T-cell (primary cell): ENCODE data around the gene VPS37D. TPM values are rescaled to one million over a fixed set of nuclear protein-coding genes. Genes with fewer than 3 reads are reported as not detected.

ENCODE experiments used
- ATAC-seq, 4 experiments: fragments of 200-7000 bp in 3 of 4; fragments of 150-1000 bp in 1 of 4; cut with Tn5 transposase; replicated peaks in 1 of 4; 1 replicate in 3 of 4; 2 replicates in 1 of 4; pipeline ENCODE4 v1.10.0; 2021; ENCODE audit warnings: moderate library complexity in 3 of 4, mild to moderate bottlenecking in 2 of 4, moderate number of reproducible peaks in 1 of 4
- CTCF ChIA-PET, 2 donors: fragments of 300-600 bp; sonication (Branson Sonifier 250); formaldehyde crosslinking; loops; one replicate each; lab custom pipeline; 2022; ENCODE audit warnings: antibody characterized with exemption in 2 of 2; lab: Charles Lee
- POLR2A ChIA-PET, 2 donors: fragments of 300-600 bp; sonication (Branson Sonifier 250); formaldehyde crosslinking; loops; one replicate each; lab custom pipeline; 2022; ENCODE audit warnings: antibody characterized with exemption in 2 of 2; lab: Charles Lee
- DNase-seq, 35 experiments: peaks; one replicate each; pipeline versions ENCODE4 v3.0.0 to v3.0.0-alpha.2; 2013 to 2023
- H3K27ac ChIP-seq: one replicate; pipeline ENCODE4 v1.5.1; 2013; ENCODE audit warnings: low read length
- H3K27me3 ChIP-seq, 2 experiments: replicated peaks in 1 of 2; 1 replicate in 1 of 2; 2 replicates in 1 of 2; pipeline versions ENCODE4 v1.6.1 to v1.7.0; 2013; ENCODE audit warnings: low read length in 1 of 2, mixed read lengths in 1 of 2; ENCODE audit not compliant: control insufficient read depth in 2 of 2, insufficient read depth in 2 of 2; ENCODE audit errors: extremely low read depth in 1 of 2
- H3K36me3 ChIP-seq, 2 donors: 1 replicate in 1 of 2; 2 replicates in 1 of 2; pipeline versions ENCODE4 v1.6.1 to v1.7.0; 2013; ENCODE audit warnings: low read length in 1 of 2; ENCODE audit not compliant: control insufficient read depth in 2 of 2, insufficient read depth in 1 of 2; ENCODE audit errors: extremely low read depth in 1 of 2
- H3K4me1 ChIP-seq, 2 experiments: 1 replicate in 1 of 2; 2 replicates in 1 of 2; pipeline versions ENCODE4 v1.6.1 to v1.7.0; 2013; ENCODE audit warnings: low read length in 2 of 2, mixed read lengths in 1 of 2; ENCODE audit not compliant: insufficient read depth in 2 of 2, control insufficient read depth in 1 of 2; ENCODE audit errors: extremely low read depth in 1 of 2
- H3K4me3 ChIP-seq, 2 donors: 1 replicate in 1 of 2; 2 replicates in 1 of 2; pipeline versions ENCODE4 v1.5.1 to v1.7.0; 2013; ENCODE audit warnings: mild to moderate bottlenecking in 2 of 2, low read length in 1 of 2, moderate library complexity in 1 of 2; ENCODE audit not compliant: control insufficient read depth in 1 of 2; ENCODE audit errors: extremely low read depth in 1 of 2
- H3K9me3 ChIP-seq: 2 replicates; pipeline ENCODE4 v1.7.0; 2013
- H3K27ac Mint-ChIP-seq, 2 donors: one replicate each; pipeline ENCODE4 v1.8.0; 2020 to 2021; ENCODE audit warnings: mild to moderate bottlenecking in 2 of 2, mixed read lengths in 2 of 2
- H3K27me3 Mint-ChIP-seq, 2 donors: one replicate each; pipeline ENCODE4 v1.8.0; 2021 to 2022; ENCODE audit warnings: mixed read lengths in 2 of 2
- H3K36me3 Mint-ChIP-seq: one replicate; pipeline ENCODE4 v1.8.0; 2021; ENCODE audit warnings: mixed read lengths
- H3K4me1 Mint-ChIP-seq, 3 donors: one replicate each; pipeline ENCODE4 v1.8.0; 2020 to 2022; ENCODE audit warnings: mixed read lengths in 3 of 3, mild to moderate bottlenecking in 1 of 3
- H3K4me3 Mint-ChIP-seq, 3 donors: one replicate each; pipeline ENCODE4 v1.8.0; 2020 to 2022; ENCODE audit warnings: mild to moderate bottlenecking in 3 of 3, mixed read lengths in 3 of 3, moderate library complexity in 3 of 3
- H3K9me3 Mint-ChIP-seq, 3 donors: one replicate each; pipeline ENCODE4 v1.8.0; 2020 to 2022; ENCODE audit warnings: mixed read lengths in 3 of 3
- WGBS: methylation state at CpG from one replicate; pipeline ENCODE4 v1.1.5; 2013; ENCODE audit warnings: missing lambda C conversion rate; ENCODE audit not compliant: insufficient coverage; 5-methylcytosine and 5-hydroxymethylcytosine counted together
- total RNA-seq, 35 experiments: library from RNA in 6 of 35; stranded (reverse) in 6 of 35; fragments of 120-200 nt in 1 of 35; gene quantifications; one replicate each; pipeline versions ENCODE4 v1.2.1 to v1.2.4 and lab custom pipeline; 2013 to 2026

VPS37D gene
- total RNA-seq, 5 donors from 2014 or later (not counting 1 experiment from before 2014, with no cell fraction given) = 0.36 to 1.1 (median 0.57) TPM

DNA sequence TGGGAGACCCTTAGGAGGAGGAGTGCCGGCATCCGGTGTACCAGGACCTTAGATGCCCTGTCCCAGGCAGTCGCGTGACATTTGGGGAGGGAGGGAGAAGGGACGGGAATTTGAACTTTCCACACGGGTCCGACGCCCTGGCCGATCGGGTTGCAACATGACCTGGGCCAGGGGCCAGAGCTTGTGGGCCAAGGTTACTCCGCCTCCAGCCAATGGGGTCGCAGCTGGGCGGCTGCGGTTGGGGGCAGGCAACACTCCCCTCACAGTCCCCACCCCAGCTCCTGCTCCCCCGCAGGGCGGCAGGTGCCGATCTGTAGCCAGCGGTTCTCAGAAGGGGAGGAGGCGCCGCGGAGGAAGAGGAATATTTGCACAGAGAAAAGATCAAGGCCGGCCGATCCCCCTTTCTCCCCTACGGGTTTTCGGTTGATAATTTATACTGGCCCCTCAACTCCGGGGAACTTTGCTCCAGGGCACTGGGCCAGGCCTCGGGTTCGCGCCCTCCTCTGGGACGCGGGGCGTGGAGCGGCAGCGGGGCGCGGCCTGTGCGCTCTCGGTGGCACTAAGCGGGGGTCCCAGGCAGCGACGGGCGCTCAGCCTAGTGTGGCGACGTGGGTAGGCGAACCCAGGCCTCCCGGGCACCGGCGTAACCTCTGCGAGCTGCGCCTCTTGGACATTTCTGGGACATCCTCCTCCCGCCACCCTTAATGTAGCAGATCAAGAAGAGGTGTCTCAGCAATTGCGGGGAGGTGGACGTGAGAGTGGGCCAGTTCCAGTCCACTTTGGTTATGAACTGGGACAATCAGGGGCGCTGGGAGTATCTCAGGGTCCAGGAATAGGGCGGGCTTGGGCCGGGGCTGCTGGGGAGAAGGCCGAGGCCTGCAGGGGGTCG is 44.5 kb upstream of the VPS37D start:
- peaks cover 38 to 65% of the 10 kb centered on the region in 2 donors for H3K27me3 Mint-ChIP-seq
- POLR2A ChIA-PET = no interaction called here
- 7% methylated on average over 36 of the region's 58 CpGs for WGBS

DNA sequence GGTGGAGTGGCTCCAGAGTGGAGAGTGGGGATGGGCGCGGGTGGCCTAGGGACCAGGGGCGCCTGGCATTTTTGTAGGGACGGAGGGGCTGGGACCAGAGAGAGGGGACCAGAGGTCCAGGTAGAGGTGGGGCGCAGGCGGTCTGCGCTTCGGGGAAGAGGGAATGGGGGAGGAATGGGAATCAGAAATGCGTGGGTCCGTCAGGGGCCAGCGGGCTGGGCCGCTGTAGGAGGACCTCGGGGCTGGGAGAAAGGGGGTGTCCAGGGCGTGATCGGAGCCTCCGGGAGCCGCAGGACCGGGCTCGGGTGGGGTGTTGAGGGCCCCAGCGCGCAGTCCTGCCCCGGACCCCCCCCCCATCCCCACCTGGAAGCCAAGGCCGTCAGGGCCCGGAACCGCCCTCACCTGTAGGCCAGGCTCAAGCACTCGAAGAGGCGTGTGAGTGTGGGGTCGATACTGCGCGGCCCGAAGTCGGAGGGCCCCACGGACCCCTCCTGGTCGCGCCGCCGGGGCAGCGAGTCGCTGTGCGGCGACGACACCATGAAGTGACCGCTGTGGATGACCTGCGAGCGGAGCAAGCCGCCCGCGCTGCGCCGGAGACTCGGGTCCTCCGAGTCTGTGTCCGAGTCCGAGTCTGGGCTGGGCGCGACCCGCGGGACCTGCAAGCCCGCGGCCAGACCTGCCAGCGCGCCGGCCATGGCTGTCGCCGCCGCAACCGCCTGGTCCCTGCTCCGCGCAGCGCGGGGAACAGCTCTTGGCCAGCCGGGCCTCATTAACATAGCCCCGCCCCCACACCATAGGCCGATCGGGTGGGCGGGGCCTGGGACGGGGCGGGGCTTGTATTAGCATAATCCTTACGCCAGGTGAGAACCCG is 43.6 kb upstream of the VPS37D start, which contains the start of gene MLXIPL:
MLXIPL (minus strand) TSS at position 725 of the 871 bp plus-strand sequence; CDS start at position 695, 30 bp downstream.
- peaks cover 0 to 20% of the 10 kb centered on the region in 2 experiments for H3K4me1 ChIP-seq
- H3K27me3 ChIP-seq = peaks cover 8 to 74% of the 10 kb centered on the region in 2 experiments
- no peak within 1 kb of the TSS for H3K4me3 ChIP-seq
- Mint-ChIP-seq H3K27me3 (peaks cover 42 to 68% of the 10 kb centered on the region in 2 donors), H3K4me1 (peaks cover 4 to 13% (median 8%) of the 10 kb centered on the region in 3 donors), H3K9me3 (no peaks in the 10 kb centered on the region), H3K4me3 (peak within 1 kb of the TSS; percentile 35 to 62 (median 41)), H3K27ac (no peak within 1 kb of the TSS), H3K36me3 (no peaks in the 10 kb centered on the region)
- no peaks in the 10 kb centered on the region for H3K9me3 ChIP-seq
- no peaks in the 10 kb centered on the region for H3K36me3 ChIP-seq
- ChIA-PET CTCF (no interaction called here), POLR2A (interaction anchor here in 1 of 2 donors (0.6 kb wide), 1 partner anchor 74 kb away, joined by 3 read pairs; no protein-coding TSS in a partner anchor)
- DNase-seq (peak in 32 of 35 experiments; percentile 4 to 63 (median 38)), ATAC-seq (peak; percentile 68 to 93 (median 74))
- no peak within 1 kb of the TSS for H3K27ac ChIP-seq
- 10% methylated on average over 65 of the region's 80 CpGs for WGBS

More for the DNA sequence above, 44.5 kb upstream of the VPS37D start:
- Mint-ChIP-seq H3K4me3 (peak overlapping the region; percentile 35 to 62 (median 41)), H3K4me1 (peaks cover 4 to 13% (median 8%) of the 10 kb centered on the region in 3 donors), H3K27ac (no peak overlapping the region), H3K36me3 (no peaks in the 10 kb centered on the region), H3K9me3 (no peaks in the 10 kb centered on the region)
- DNase-seq (no peak), ATAC-seq (peak in 1 of 4 experiments; percentile 21)
- H3K4me1 ChIP-seq = peaks cover 0 to 20% of the 10 kb centered on the region in 2 experiments
- CTCF ChIA-PET = interaction anchor here in 1 of 2 donors (0.6 kb wide), 1 partner anchor 111 kb away, joined by 3 read pairs; no protein-coding TSS in a partner anchor
- peaks cover 3 to 71% of the 10 kb centered on the region in 2 experiments for H3K27me3 ChIP-seq
- peak overlapping the region in 1 of 2 donors; percentile 44 for H3K4me3 ChIP-seq
- H3K9me3 ChIP-seq = no peaks in the 10 kb centered on the region
- H3K27ac ChIP-seq = no peak overlapping the region
- no peaks in the 10 kb centered on the region for H3K36me3 ChIP-seq

DNA sequence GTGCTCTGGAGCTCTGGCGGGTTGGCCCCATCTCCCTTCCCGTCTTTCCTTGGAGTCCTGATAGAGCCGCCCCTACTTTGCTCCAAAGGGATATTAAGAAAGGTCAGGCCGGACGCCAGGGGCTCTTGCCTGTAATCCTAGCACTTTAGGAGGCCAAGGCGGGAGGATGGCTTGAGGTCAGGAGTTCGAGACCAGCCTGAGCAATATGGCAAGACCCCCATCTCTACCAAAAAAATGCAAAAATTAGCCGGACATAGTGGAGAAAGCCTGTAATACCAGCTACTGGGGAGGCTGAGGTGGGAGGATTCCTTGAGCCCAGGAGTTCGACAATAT is 43.0 kb upstream of the VPS37D start:
- CTCF ChIA-PET = no interaction called here
- POLR2A ChIA-PET = interaction anchor here in 1 of 2 donors (0.6 kb wide), 1 partner anchor 74 kb away, joined by 3 read pairs; no protein-coding TSS in a partner anchor
- H3K27ac Mint-ChIP-seq = no peak overlapping the region

DNA sequence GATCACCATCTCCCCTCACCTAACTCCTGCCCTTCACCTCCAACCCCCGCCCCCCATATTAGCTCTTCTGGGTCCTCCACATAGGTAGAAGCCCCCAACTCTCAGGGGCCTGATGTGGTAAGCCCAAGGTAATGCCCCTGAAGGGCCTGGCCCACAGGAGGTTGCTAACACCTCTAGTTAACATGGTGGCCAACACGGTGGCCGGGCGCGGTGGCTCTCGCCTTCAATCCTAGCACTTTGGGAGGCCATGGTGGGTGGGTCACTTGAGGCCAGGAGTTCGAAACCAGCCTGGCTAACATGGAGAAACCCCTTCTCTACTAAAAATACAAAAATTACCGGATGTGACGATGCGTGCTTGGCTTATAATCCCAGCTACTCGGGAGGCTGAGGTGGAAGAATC is 42.4 kb upstream of the VPS37D start:
- H3K4me1 Mint-ChIP-seq = peaks cover 4 to 13% (median 8%) of the 10 kb centered on the region in 3 donors
- H3K27ac Mint-ChIP-seq = no peak overlapping the region
- CTCF ChIA-PET = no interaction called here
- no peak overlapping the region for H3K4me3 Mint-ChIP-seq
- no peak overlapping the region for H3K4me3 ChIP-seq
- POLR2A ChIA-PET = interaction anchor here in 1 of 2 donors (0.5 kb wide), 1 partner anchor 127 kb away, joined by 7 read pairs; no protein-coding TSS in a partner anchor
- peaks cover 46 to 65% of the 10 kb centered on the region in 2 donors for H3K27me3 Mint-ChIP-seq
- ATAC-seq = no peak
- no peak overlapping the region for H3K27ac ChIP-seq
- no peaks in the 10 kb centered on the region for H3K36me3 Mint-ChIP-seq
- H3K9me3 ChIP-seq = no peaks in the 10 kb centered on the region
- H3K9me3 Mint-ChIP-seq = no peaks in the 10 kb centered on the region
- H3K4me1 ChIP-seq = peaks cover 0 to 20% of the 10 kb centered on the region in 2 experiments
- DNase-seq = no peak
- no peaks in the 10 kb centered on the region for H3K36me3 ChIP-seq
- peaks cover 10 to 77% of the 10 kb centered on the region in 2 experiments for H3K27me3 ChIP-seq
- WGBS = 100% methylated on average over 5 of the region's 11 CpGs

More for the DNA sequence above, 43.0 kb upstream of the VPS37D start:
- DNase-seq (no peak), ATAC-seq (no peak)
- no peaks in the 10 kb centered on the region for H3K9me3 Mint-ChIP-seq
- Histone ChIP-seq H3K4me3 (no peak overlapping the region), H3K4me1 (peaks cover 0 to 20% of the 10 kb centered on the region in 2 experiments), H3K36me3 (no peaks in the 10 kb centered on the region), H3K27me3 (peaks cover 10 to 80% of the 10 kb centered on the region in 2 experiments), H3K9me3 (no peaks in the 10 kb centered on the region), H3K27ac (no peak overlapping the region)
- H3K27me3 Mint-ChIP-seq = peaks cover 46 to 71% of the 10 kb centered on the region in 2 donors
- H3K36me3 Mint-ChIP-seq = no peaks in the 10 kb centered on the region
- WGBS = no CpG with 5 or more reads among the region's 9 CpGs
- H3K4me3 Mint-ChIP-seq = peak overlapping the region; percentile 21 to 62 (median 24)
- peaks cover 4 to 13% (median 8%) of the 10 kb centered on the region in 3 donors for H3K4me1 Mint-ChIP-seq

DNA sequence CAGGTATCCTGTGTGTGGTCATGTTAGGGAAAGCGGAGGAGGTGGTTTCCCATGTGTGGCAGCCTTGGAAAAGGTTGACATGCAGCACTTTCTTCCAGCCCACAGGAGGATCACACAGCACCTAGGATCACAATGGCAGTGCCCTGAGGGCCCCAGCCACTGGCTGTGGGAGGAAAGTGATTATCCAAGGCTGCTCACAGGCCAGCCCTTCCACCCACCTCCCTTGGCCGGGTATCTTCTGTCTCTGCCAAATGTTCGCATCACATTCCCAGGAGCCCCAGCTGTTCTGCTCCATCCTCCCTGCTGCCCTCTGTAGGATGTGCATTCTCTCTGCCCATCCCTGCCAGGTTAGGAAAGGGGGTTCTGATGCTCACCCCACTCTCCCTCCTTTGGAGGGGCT is 40.8 kb upstream of the VPS37D start:
- H3K4me3 Mint-ChIP-seq = no peak overlapping the region
- Histone ChIP-seq H3K36me3 (no peaks in the 10 kb centered on the region), H3K4me1 (peaks cover 0 to 20% of the 10 kb centered on the region in 2 experiments), H3K27ac (no peak overlapping the region), H3K4me3 (no peak overlapping the region), H3K9me3 (no peaks in the 10 kb centered on the region), H3K27me3 (peaks cover 10 to 73% of the 10 kb centered on the region in 2 experiments)
- ATAC-seq = no peak
- no peak for DNase-seq
- CTCF ChIA-PET = no interaction called here
- H3K27me3 Mint-ChIP-seq = peaks cover 41 to 60% of the 10 kb centered on the region in 2 donors
- H3K36me3 Mint-ChIP-seq = no peaks in the 10 kb centered on the region
- H3K9me3 Mint-ChIP-seq = no peaks in the 10 kb centered on the region
- 50% methylated on average over 1 of the region's 3 CpGs for WGBS
- no peak overlapping the region for H3K27ac Mint-ChIP-seq
- peaks cover 4 to 13% (median 8%) of the 10 kb centered on the region in 3 donors for H3K4me1 Mint-ChIP-seq
- POLR2A ChIA-PET = no interaction called here
